GM18907 (cell line): ENCODE results near the gene SEL1L.
"Not testable (repeated sequence)": the region's sequence is repeated elsewhere in the genome, so short reads cannot be mapped to it uniquely, and the experiment has no call there.

Experiments used
- ATAC-seq: cut with Tn5 transposase; IDR thresholded peaks from one replicate; pipeline ENCODE4 v1.9.1; 2021; ENCODE audit warnings: mild to moderate bottlenecking, moderate library complexity; ENCODE audit not compliant: unreplicated experiment

Gene SEL1L

GRCh38 chr14:81474685-81475324 is 58.8 kb downstream of the SEL1L start:
- no peak for ATAC-seq

DNA sequence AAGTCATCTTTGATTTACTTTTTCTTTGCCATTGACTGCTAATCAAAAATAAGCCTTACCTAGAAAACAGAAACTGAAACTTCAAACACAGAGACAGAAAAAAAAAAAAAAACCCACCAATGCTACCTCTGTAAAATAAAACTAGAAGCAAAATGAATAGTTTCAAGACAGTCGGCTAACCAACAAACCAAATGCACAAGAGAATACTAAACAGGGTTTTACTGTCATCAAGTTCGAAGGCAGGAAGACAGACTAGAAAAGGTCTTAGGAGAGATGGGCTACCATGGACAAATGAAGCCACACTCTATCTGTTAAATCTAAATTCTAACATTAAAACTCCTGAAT is 59.5 kb downstream of the SEL1L start:
- ATAC-seq: peak; percentile 64

- peak; percentile 58 for ATAC-seq
Measured at GRCh38 chr14:81473456-81474147, 60.1 kb downstream of the SEL1L start.

DNA sequence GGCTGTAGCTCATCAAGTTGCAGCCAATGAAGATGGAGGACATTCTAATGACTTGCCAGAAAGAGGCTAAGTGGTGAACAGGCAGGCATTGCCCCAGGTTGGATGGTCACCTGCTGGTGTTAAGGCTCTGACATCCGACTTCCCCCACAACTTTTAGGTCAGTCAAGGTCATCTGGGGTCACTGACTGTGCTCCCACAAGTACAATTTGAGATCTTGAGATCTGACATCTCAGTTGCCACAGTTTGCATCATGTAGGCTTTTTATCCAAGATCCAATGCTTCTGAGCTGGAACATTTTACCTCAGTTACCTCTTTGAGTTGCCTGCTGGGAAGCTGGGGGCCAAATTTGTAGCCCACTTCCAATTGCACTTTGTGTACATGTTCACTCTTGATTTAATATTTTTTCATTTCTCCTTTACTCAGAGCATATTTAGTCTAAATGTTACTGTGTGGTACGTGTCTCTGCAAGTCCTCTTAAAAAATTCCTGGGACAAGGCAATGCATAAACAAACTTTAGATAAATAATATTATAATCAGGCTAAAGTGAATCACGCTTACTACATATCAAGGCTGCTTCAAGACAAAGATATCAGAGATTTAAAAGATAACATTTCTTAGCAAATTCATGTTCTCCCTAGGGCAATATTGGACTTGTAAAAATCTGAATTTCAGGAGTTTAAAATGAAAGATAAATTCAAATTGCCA is 61.4 kb downstream of the SEL1L start:
- ATAC-seq: no peak

DNA sequence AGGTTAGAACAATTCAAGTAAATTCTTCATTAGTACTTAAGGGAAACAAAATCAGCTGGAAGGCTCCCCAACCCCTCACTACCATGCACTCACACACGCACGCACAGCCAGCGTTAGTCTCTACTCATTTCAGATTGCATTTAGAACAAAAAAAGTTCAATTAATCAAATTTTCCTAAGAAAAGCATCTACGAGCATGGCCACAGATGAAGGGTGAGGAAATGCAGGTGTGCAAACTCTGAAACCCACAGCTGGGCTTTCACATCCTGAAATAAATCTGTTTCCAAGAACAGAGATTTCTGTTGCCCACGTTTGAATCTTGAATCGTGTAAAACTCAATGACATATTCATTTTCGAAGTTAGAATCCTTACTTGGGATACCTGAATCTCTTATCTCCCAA is 62.6 kb downstream of the SEL1L start:
- peak; percentile 16 for ATAC-seq

DNA sequence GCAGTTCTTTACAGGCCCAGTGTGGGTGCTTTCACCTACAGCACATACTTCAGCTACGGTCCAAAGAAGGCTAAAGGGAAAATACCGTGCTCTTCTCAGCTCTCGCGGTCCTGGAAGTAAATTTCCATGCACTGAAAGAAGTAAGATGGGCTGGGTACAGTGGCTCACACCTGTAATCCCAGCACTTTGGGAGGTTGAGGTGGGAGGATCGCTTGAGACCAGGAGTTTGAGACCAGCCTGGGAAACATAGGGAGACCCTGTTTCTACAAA is 63.2 kb downstream of the SEL1L start:
- peak; percentile 34 for ATAC-seq

GRCh38 chr14:81466854-81467253 is 66.8 kb downstream of the SEL1L start:
- ATAC-seq: no peak

DNA sequence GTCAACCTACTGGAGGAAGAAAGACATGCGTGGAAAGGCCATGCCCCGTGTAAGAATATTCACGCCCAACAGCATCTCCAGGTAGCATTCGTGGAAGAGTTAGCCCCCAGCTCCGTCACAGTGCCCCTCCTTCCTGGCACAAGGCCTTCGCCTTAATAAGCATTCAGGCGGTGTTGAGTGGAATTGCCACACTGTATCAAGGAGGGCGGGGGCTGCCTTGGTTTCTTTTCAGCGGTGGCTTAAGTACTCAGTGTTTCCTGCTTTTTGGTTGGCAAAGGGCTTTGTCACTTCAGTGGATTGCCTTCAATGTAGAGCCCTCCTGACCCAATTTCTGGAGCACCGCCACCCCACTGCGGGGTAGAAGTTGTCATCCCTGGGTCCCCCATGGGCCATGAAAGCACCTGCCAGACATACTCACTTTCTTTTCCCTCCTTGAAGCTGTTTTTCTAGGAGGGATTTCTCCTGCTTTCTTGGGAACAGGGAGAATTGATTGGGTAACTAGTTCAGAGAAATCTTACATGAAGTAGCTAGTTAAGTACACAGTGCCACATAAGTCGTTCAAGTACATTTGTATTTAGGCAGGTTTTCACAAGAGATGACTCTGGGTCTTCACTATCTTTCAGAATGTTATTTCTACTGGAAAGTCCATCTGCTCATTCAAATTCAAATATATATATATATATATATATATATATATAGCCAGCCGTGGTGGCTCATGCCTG is 68.0 kb downstream of the SEL1L start:
- no peak for ATAC-seq

DNA sequence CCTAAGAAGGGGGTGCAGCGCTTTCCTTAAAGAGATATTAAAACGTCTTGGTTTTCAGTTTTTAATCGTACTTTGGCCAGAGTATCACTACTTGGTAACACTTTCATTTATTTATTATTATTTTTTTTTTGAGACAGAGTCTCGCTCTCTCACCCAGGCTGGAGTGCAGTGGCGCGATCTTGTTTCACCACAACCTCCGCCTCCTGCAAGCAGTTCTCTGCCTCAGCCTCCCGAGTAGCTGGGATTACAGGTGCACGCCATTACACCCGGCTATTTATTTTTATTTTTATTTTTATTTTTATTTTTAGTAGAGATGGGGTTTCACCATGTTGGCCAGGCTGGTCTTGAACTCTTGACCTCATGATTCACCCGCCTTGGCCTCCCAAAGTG is 68.7 kb downstream of the SEL1L start:
- not testable (repeated sequence) for ATAC-seq

DNA sequence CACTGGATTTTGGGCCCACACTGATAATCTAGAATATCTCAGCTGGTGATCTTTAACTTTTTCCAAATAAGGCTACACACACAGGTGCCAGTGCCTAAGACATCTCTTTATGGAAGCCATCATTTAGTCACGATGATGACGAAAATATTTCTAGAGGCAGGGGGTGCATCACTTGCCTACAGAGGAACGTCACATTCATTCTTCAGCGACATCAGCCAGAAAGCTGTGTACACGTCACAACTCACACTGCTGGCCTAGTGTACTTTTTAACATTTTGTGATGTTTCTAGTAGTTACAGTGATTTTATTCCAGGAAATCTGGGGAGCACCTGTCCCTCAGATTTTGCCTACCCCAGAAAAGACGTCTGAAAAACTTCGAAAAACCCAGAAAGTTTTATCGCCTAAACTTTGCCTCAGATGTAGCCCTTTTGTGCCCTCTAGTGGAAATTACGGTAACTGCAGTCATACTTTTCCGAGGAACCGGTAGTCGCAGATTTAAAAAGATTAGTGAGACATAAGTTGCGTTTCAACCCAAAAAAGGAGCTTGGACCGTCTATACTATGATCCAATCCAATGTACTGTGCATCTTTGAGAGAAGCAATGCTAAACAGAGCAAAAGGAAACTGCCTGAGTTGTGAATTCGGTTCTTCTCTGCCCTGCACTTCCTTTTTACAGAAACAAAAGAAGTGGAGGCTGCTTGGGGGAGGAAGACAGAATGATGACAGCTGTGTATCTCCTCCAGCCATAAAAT is 69.2 kb downstream of the SEL1L start:
- ATAC-seq: peak; percentile 72

DNA sequence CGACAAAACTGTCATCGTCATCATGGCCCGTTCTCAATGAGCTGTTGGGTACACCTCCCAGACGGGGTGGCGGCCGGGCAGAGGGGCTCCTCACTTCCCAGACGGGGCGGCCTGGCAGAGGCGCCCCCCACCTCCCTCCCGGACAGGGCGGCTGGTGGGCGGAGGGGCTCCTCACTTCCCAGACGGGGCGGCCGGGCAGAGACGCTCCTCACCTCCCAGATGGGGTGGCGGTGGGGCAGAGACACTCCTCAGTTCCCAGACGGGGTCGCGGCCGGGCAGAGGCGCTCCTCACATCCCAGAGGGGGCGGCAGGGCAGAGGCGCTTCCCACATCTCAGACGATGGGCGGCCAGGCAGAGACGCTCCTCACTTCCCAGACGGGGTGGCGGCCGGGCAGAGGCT is 71.3 kb downstream of the SEL1L start:
- ATAC-seq: not testable (repeated sequence)

DNA sequence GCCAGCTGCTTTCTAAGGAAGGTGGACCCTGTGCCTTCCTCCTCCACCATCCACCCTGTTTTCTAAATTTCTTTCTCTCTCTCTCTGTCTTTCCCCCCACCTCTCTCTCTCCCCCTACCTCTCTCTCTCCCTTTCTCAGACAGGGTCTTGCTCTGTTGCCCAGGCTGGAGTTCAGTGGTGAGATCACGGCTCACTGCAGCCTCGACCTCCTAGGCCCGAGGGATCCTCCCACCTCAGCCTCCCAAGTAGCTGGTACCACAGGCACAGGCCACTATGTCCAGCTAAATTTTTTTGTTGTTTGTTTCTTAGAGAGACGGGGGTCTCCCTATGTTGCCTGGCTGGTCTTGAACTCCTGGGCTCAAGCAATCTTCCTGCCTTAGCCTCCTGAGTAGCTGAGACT is 73.7 kb downstream of the SEL1L start:
- ATAC-seq: no peak

- no peak for ATAC-seq
Measured at GRCh38 chr14:81458352-81458751, 75.3 kb downstream of the SEL1L start.

DNA sequence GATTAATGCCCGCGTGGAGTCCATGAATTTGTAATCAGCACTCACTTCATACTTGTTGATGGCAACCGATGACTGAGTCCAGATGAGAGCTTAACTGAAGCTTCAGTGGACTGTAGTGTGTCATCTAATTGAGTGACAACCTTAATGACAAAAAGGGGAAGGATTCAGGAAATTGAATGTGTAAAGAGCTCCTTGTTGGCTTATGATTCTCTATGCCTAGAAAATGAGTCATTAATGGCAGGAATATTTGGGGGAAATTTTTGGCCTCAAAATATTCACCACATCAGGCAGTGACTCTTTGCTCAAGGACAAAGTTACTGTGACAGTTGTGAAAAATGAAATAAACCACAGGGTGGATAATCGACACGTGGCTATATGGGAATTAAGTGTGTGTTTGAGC is 78.3 kb downstream of the SEL1L start:
- ATAC-seq: peak; percentile 41

DNA sequence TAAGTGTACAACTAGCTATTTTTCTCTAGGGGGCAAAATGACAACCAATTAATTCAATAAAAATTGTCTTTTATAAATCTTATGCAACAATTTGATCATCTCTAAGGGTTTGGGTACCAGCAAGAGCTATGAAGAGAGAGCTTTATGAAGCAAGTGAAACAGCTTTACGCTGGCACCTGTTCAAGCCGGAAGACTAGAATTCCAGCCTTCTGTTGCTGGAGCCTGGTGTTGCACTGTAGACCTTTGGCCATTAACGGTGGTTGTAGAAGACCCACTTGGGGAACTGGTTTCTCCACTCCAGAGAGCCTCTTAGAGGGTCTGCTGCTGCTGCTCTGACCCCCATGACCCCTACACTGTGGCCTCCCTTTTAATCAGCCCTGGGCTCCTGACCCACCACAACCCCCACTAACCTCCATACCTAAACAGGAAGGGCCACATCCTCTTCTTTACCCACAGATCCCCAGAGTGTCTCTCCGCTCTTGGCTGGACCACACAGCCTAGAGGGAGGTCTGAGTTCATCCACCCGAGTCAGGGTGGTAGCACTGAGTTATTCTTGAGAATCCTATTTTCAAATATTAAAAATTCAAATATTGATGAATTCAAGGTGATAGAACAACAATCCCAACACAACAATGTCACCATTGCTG is 79.0 kb downstream of the SEL1L start:
- peak; percentile 94 for ATAC-seq

GRCh38 chr14:81453166-81453766 is 80.4 kb downstream of the SEL1L start:
- ATAC-seq: peak; percentile 71

GRCh38 chr14:81452341-81453133 is 81.1 kb downstream of the SEL1L start:
- no peak for ATAC-seq

DNA sequence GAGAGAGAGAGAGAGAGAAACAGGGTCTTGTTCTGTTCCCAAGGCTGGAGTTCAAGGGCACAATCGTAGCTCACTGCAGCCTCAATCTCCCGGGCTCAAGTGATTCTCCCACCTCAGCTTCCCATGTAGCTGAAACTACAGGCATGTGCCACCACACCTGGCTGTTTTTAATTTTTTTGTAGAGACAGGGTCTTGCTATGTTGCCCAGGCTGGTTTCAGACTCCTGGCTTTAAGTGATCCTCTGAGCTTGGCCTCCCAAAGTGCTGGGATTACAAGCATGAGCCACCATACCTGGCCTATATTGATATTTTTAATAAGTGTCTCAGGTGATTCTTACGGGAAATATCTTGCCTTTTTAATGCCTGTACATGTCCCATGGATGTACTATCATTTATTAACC is 82.7 kb downstream of the SEL1L start:
- ATAC-seq: no peak

- ATAC-seq: no peak
Measured at GRCh38 chr14:81450100-81450531, 83.5 kb downstream of the SEL1L start.
